Gastroesophageal sphincter (tissue), 4 donors: ENCODE results near the gene PSMB3. TPM values are rescaled to one million over a fixed set of nuclear protein-coding genes. Genes with fewer than 3 reads are reported as not detected.

Experiments
- ATAC-seq: fragments of 150-250 bp; one replicate; pipeline ENCODE4 v1.9.1; 2016; ENCODE audit warnings: mild to moderate bottlenecking, moderate library complexity
- H3K27ac ChIP-seq, 4 donors: fragments of 200-600 bp; sonication (generic) in 3 of 4; 1 replicate in 3 of 4; 2 replicates in 1 of 4; pipeline ENCODE4 v1.5.1; 2016 to 2019
- H3K27me3 ChIP-seq: fragments of 200-600 bp; sonication (generic); one replicate; pipeline ENCODE4 v1.5.1; 2019
- H3K36me3 ChIP-seq, 2 donors: fragments of 200-600 bp; sonication (generic); one replicate each; pipeline ENCODE4 v1.5.1; 2019; ENCODE audit warnings: control low read depth in 1 of 2
- H3K4me1 ChIP-seq, 3 donors: fragments of 200-600 bp; sonication (generic); 1 replicate in 2 of 3; 2 replicates in 1 of 3; pipeline ENCODE4 v1.5.1; 2016 to 2019; ENCODE audit warnings: control low read depth in 2 of 3
- H3K4me3 ChIP-seq, 2 donors: fragments of 200-600 bp; sonication (generic); one replicate each; pipeline ENCODE4 v1.5.1; 2019; ENCODE audit warnings: mild to moderate bottlenecking in 1 of 2, moderate library complexity in 1 of 2
- H3K9me3 ChIP-seq, 3 donors: fragments of 200-600 bp; sonication (generic); one replicate each; pipeline ENCODE4 v1.5.1; 2017 to 2019; ENCODE audit warnings: control low read depth in 2 of 3
- EP300 ChIP-seq: sonication (generic); formaldehyde crosslinking; IDR thresholded peaks from one replicate; pipeline ENCODE4 v1.6.1; 2017; ENCODE audit warnings: antibody characterized with exemption, mild to moderate bottlenecking
- POLR2A ChIP-seq, 2 donors: fragments of 450-650 bp; IDR thresholded peaks; one replicate each; pipeline ENCODE4 v1.6.1; 2017; ENCODE audit warnings: antibody characterized with exemption in 2 of 2, mild to moderate bottlenecking in 2 of 2, moderate library complexity in 1 of 2
- POLR2AphosphoS5 ChIP-seq: sonication (generic); formaldehyde crosslinking; IDR thresholded peaks from one replicate; pipeline ENCODE4 v1.6.1; 2017; ENCODE audit warnings: antibody characterized with exemption
- WGBS, 2 donors: methylation state at CpG; one replicate each; pipeline ENCODE4 v1.1.5; 2018; ENCODE audit warnings: low coverage in 1 of 2; 5-methylcytosine and 5-hydroxymethylcytosine counted together
- total RNA-seq, 4 donors: library from RNA; depleted of rRNA; stranded (reverse); fragments of >200 nt; gene quantifications; one replicate each; pipeline ENCODE4 v1.1.0, GENCODE V29; 2016
- TF ChIP-seq, protein P1 (sequence below), 4 experiments: fragments of 200-600 bp in 2 of 4; fragments of 450-650 bp in 2 of 4; sonication (generic) in 1 of 4; IDR thresholded peaks; one replicate each; pipeline ENCODE4 v1.5.1; 2017 to 2019; ENCODE audit warnings: antibody characterized with exemption in 4 of 4, mild to moderate bottlenecking in 2 of 4, moderate library complexity in 2 of 4

Gene PSMB3
- total RNA-seq, 4 donors from 2014 or later = 107 to 123 (median 117) TPM

- peaks cover 0 to 32% of the 10 kb centered on the region in 2 donors for H3K36me3 ChIP-seq
- no CpG with 5 or more reads among the region's 32 CpGs for WGBS, 2 donors
- H3K4me3 ChIP-seq = peak overlapping the region; percentile 75 to 94
- ATAC-seq = no peak
- H3K9me3 ChIP-seq = no peaks in the 10 kb centered on the region
- peak overlapping the region; percentile 85 to 97 (median 94) for H3K27ac ChIP-seq
- TF ChIP-seq EP300 (no peak), POLR2A (IDR thresholded peaks at IDR 0.05) (no peak), POLR2AphosphoS5 (no peak)
- TF ChIP-seq, protein P1, sequence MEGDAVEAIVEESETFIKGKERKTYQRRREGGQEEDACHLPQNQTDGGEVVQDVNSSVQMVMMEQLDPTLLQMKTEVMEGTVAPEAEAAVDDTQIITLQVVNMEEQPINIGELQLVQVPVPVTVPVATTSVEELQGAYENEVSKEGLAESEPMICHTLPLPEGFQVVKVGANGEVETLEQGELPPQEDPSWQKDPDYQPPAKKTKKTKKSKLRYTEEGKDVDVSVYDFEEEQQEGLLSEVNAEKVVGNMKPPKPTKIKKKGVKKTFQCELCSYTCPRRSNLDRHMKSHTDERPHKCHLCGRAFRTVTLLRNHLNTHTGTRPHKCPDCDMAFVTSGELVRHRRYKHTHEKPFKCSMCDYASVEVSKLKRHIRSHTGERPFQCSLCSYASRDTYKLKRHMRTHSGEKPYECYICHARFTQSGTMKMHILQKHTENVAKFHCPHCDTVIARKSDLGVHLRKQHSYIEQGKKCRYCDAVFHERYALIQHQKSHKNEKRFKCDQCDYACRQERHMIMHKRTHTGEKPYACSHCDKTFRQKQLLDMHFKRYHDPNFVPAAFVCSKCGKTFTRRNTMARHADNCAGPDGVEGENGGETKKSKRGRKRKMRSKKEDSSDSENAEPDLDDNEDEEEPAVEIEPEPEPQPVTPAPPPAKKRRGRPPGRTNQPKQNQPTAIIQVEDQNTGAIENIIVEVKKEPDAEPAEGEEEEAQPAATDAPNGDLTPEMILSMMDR (IDR thresholded peaks at IDR 0.05) = no peak
- H3K27me3 ChIP-seq = no peaks in the 10 kb centered on the region
- H3K4me1 ChIP-seq = peaks cover 0 to 77% (median 14%) of the 10 kb centered on the region in 3 donors
Observed at GRCh38 chr17:38705523-38705802, 47.1 kb upstream of the PSMB3 start.

DNA sequence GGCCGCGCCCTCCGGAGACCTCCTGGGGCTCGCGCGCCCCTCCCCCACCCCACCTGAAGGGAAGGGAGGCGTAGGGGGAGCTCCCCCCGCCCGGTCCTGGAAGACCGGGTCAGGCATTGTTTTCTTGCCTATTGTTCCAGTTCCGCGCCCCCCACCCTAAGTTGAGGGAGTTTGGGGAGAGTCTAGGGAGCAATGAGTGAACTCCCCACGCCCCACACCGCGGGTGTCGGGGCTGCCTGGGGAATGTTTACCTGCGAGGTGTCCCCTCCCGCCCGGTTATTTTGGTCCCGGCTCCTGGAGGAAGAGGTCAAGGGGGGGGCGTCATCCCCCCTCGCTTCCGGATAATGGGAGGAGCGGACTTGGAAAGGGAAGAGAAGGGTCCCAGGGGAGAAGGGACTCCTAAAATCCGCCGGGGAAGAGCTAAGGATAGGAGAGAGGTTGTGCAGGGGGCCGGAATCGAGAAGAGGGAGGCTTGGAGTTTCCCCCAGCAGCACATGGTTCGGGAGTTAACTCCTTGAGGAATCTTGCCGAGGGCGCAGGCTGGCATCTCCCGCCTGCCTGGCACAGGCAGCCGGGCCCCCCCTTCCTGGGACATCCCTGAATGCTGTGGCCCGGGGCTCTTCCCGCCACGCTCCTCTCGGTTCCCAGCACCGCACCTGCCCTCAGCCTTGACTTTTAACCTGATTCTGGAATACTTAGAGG is 46.6 kb upstream of the PSMB3 start:
- H3K27me3 ChIP-seq = no peaks in the 10 kb centered on the region
- 0% methylated on average over 12 of the region's 38 CpGs for WGBS, 2 donors
- no peak for ATAC-seq
- peaks cover 0 to 78% (median 14%) of the 10 kb centered on the region in 3 donors for H3K4me1 ChIP-seq
- H3K27ac ChIP-seq = peak overlapping the region; percentile 85 to 97 (median 94)
- peaks cover 0 to 37% of the 10 kb centered on the region in 2 donors for H3K36me3 ChIP-seq
- peak overlapping the region; percentile 75 to 94 for H3K4me3 ChIP-seq
- no peak for TF ChIP-seq POLR2A (IDR thresholded peaks at IDR 0.05)
- TF ChIP-seq, protein P1 (IDR thresholded peaks at IDR 0.05) = no peak
- no peaks in the 10 kb centered on the region for H3K9me3 ChIP-seq

DNA sequence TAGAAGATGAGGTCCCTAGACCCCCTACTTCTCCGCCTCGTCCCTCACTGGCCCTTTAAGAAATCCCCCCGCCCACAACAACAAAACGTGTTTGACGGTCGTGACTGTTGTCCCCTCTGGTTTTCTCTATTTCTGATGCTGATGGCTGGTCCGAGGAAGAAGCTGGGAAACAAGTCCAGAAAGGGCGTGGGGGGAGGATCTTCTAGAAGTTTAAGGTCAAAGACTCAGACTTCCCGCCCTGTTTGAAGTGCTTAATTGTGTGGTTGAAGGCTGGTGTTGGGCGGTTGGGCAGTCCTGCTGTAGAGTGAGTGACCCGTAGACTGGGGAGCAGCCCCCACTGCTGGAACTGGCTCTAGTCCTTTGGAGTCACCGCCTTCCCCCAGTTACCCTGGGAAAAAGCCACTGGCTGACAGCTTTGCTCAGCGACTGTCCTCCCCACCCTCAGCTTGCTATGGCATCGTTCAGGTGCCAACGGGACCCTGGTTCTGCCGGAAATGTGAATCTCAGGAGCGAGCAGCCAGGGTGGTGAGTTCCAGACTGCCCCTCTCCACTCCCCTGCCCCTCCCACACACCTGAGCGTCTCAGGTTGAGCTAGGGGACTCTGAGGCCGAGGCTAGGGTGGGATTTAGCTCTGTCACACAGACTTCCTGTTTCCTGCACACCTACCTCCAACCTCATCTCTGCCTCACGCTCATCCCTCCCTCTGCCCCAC is 45.9 kb upstream of the PSMB3 start:
- peak overlapping the region in 3 of 4 donors; percentile 85 to 97 (median 96) for H3K27ac ChIP-seq
- H3K9me3 ChIP-seq = no peaks in the 10 kb centered on the region
- peaks cover 0 to 44% of the 10 kb centered on the region in 2 donors for H3K36me3 ChIP-seq
- H3K4me1 ChIP-seq = peaks cover 0 to 71% (median 12%) of the 10 kb centered on the region in 3 donors
- 7 to 12% methylated on average over 10 to 13 of the region's 20 CpGs for WGBS, 2 donors
- TF ChIP-seq POLR2A (IDR thresholded peaks at IDR 0.05) = no peak
- TF ChIP-seq POLR2AphosphoS5 = no peak
- TF ChIP-seq EP300 = no peak
- TF ChIP-seq, protein P1 (IDR thresholded peaks at IDR 0.05) = no peak
- peak overlapping the region; percentile 75 to 94 for H3K4me3 ChIP-seq
- no peaks in the 10 kb centered on the region for H3K27me3 ChIP-seq
- ATAC-seq = no peak

DNA sequence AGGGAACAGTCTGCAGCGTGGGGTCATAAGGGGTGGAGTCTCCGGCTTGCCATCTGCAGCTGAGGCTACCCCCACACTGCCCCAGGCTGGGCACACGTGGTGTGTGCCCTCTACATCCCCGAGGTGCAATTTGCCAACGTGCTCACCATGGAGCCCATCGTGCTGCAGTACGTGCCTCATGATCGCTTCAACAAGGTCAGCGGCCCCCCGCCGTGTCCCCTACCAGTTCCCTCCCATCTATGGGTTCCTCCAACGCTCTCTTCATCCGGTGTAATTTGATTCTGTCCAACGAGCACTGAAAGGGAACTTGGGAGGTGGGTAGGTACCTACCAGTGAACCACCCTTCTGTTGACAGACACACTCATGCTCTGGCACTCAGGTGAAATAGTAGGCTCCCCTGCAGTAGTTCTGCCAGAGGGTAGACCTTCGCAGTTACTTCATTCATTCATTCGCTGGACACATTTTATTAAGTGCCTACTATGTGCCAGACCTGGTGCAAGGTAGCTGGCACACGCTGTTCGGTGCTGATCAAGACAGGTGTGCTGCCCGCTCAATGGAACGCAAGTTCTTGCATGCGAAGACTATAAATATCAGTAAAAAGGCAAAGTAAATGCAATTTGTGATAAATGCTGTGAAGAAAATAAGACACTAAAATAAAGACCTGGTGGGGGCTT is 44.7 kb upstream of the PSMB3 start:
- ATAC-seq = no peak
- no peak for TF ChIP-seq POLR2AphosphoS5
- no peak for TF ChIP-seq POLR2A (IDR thresholded peaks at IDR 0.05)
- no peak for TF ChIP-seq EP300
- Histone ChIP-seq H3K4me1 (peaks cover 0 to 64% (median 12%) of the 10 kb centered on the region in 3 donors), H3K9me3 (no peaks in the 10 kb centered on the region), H3K27ac (peak overlapping the region in 1 of 4 donors; percentile 97), H3K27me3 (no peaks in the 10 kb centered on the region), H3K4me3 (no peak overlapping the region), H3K36me3 (peaks cover 0 to 56% of the 10 kb centered on the region in 2 donors)
- 46 to 71% methylated on average over 2 to 16 of the region's 21 CpGs for WGBS, 2 donors

- H3K4me1 ChIP-seq = peaks cover 0 to 50% (median 9%) of the 10 kb centered on the region in 3 donors
- H3K36me3 ChIP-seq = peaks cover 0 to 70% of the 10 kb centered on the region in 2 donors
- TF ChIP-seq EP300 = no peak
- no peak for TF ChIP-seq POLR2A (IDR thresholded peaks at IDR 0.05)
- TF ChIP-seq POLR2AphosphoS5 = no peak
- TF ChIP-seq, protein P1 (IDR thresholded peaks at IDR 0.05) = no peak
- ATAC-seq = no peak
- no peaks in the 10 kb centered on the region for H3K27me3 ChIP-seq
- H3K9me3 ChIP-seq = no peaks in the 10 kb centered on the region
- no peak overlapping the region for H3K4me3 ChIP-seq
- no peak overlapping the region for H3K27ac ChIP-seq
- WGBS, 2 donors = 83% methylated on average over 6 of the region's 18 CpGs; no CpG with 5 or more reads in 1 of the 2 donors
Observed at GRCh38 chr17:38709104-38709820, 43.3 kb upstream of the PSMB3 start.
